Ascending aorta (tissue), 2 donors: ENCODE data around the gene TRIP4. TPM values are rescaled to one million over a fixed set of nuclear protein-coding genes. Genes with fewer than 3 reads are reported as not detected.
"Not testable (repeated sequence)": the region's sequence is repeated elsewhere in the genome, so short reads cannot be mapped to it uniquely, and the experiment has no call there.

Experiments
- DNase-seq, 2 donors: peaks; one replicate each; pipeline ENCODE4 v3.0.0-alpha.2; 2019; ENCODE audit warnings: low spot score in 2 of 2
- H3K27ac ChIP-seq, 2 donors: fragments of 200-600 bp; sonication (generic); one replicate each; pipeline ENCODE4 v1.5.1; 2016 to 2017; ENCODE audit warnings: mild to moderate bottlenecking in 1 of 2
- H3K27me3 ChIP-seq: fragments of 200-600 bp; sonication (generic); one replicate; pipeline ENCODE4 v1.5.1; 2017
- H3K36me3 ChIP-seq, 2 donors: fragments of 200-600 bp; sonication (generic); one replicate each; pipeline ENCODE4 v1.5.1; 2016
- H3K4me1 ChIP-seq, 2 donors: fragments of 200-600 bp; sonication (generic); one replicate each; pipeline ENCODE4 v1.5.1; 2016 to 2017; ENCODE audit warnings: mild to moderate bottlenecking in 1 of 2
- H3K4me3 ChIP-seq, 2 donors: fragments of 200-600 bp; sonication (generic); one replicate each; pipeline ENCODE4 v1.5.1; 2016 to 2017; ENCODE audit warnings: mild to moderate bottlenecking in 1 of 2
- H3K9me3 ChIP-seq, 2 donors: fragments of 200-600 bp; sonication (generic); one replicate each; pipeline ENCODE4 v1.5.1; 2016
- CTCF ChIP-seq, 3 experiments: fragments of 200-600 bp in 2 of 3; fragments of 450-650 bp in 1 of 3; sonication (generic) in 2 of 3; IDR thresholded peaks; one replicate each; pipeline ENCODE4 v1.5.1; 2016 to 2019; ENCODE audit warnings: antibody characterized with exemption in 3 of 3, mild to moderate bottlenecking in 1 of 3, moderate library complexity in 1 of 3
- intact Hi-C: fragments of 100-400 bp; cut with DNase I; formaldehyde crosslinking; loops from one replicate; pipeline ENCODE4 v1.15.1; 2023
- total RNA-seq: library from RNA; depleted of rRNA; stranded (reverse); fragments of >200 nt; gene quantifications from one replicate; pipeline ENCODE4 v1.1.0, GENCODE V29; 2016

TRIP4 gene
- total RNA-seq, 1 donor from 2014 or later: 5.6 TPM

GRCh38 chr15:64373360-64373759 lies 14.3 kb upstream of the TRIP4 start:
- DNase-seq: no peak
- Histone ChIP-seq H3K4me3 (no peak overlapping the region), H3K36me3 (no peaks in the 10 kb centered on the region), H3K27me3 (no peaks in the 10 kb centered on the region), H3K9me3 (no peaks in the 10 kb centered on the region), H3K27ac (no peak overlapping the region), H3K4me1 (no peaks in the 10 kb centered on the region)
- no peak for TF ChIP-seq CTCF (IDR thresholded peaks at IDR 0.05)
- intact Hi-C loops: no loop called here

GRCh38 chr15:64379216-64379960 lies 8.2 kb upstream of the TRIP4 start:
- intact Hi-C loops: no loop called here
- Histone ChIP-seq H3K36me3 (no peaks in the 10 kb centered on the region), H3K4me1 (peaks cover 0 to 6% of the 10 kb centered on the region in 2 donors), H3K27ac (no peak overlapping the region), H3K9me3 (no peaks in the 10 kb centered on the region), H3K27me3 (no peaks in the 10 kb centered on the region), H3K4me3 (no peak overlapping the region)
- DNase-seq: no peak
- TF ChIP-seq CTCF (IDR thresholded peaks at IDR 0.05): no peak

- H3K4me3 ChIP-seq: peak overlapping the region in 1 of 2 donors; percentile 68
- intact Hi-C loops: loop anchor here (10.0 kb wide), 1 partner anchor 285 kb away; the partner anchor contains the start of genes CIAO2A and SNX1
Measured at GRCh38 chr15:64380130-64380870, 7.3 kb upstream of the TRIP4 start.

GRCh38 chr15:64381000-64381751 lies 6.5 kb upstream of the TRIP4 start, which contains the start of gene PCLAF:
TSS of gene PCLAF (minus strand) at chr15:64381441. CDS start at chr15:64381371, 70 bp downstream.
- DNase-seq: peak; percentile 85 to 97
- Histone ChIP-seq H3K27ac (no peak within 1 kb of the TSS), H3K27me3 (no peaks in the 10 kb centered on the region), H3K4me1 (peaks cover 0 to 6% of the 10 kb centered on the region in 2 donors), H3K36me3 (no peaks in the 10 kb centered on the region), H3K4me3 (peak within 1 kb of the TSS; percentile 57 to 68), H3K9me3 (no peaks in the 10 kb centered on the region)
- intact Hi-C loops: loop anchor here (1.0 to 10.0 kb wide), 2 partner anchors 25 to 286 kb away; partner anchors contain the start of genes CIAO2A, CSNK1G1 and SNX1
- TF ChIP-seq CTCF (IDR thresholded peaks at IDR 0.05): no peak

More at GRCh38 chr15:64380130-64380870, 7.3 kb upstream of the TRIP4 start:
- H3K36me3 ChIP-seq, H3K27me3 ChIP-seq, H3K9me3 ChIP-seq, H3K4me1 ChIP-seq, H3K27ac ChIP-seq, DNase-seq: not testable (repeated sequence)

- H3K36me3 ChIP-seq: no peaks in the 10 kb centered on the region
- peaks cover 0 to 10% of the 10 kb centered on the region in 2 donors for H3K4me1 ChIP-seq
- H3K9me3 ChIP-seq: no peaks in the 10 kb centered on the region
- TF ChIP-seq CTCF (IDR thresholded peaks at IDR 0.05): no peak
- H3K4me3 ChIP-seq: no peak overlapping the region
- DNase-seq: no peak
- no peak overlapping the region for H3K27ac ChIP-seq
- H3K27me3 ChIP-seq: no peaks in the 10 kb centered on the region
- intact Hi-C loops: loop anchor here (10.0 kb wide), 1 partner anchor 289 kb away; the partner anchor contains the start of genes CIAO2A and SNX1
Measured at GRCh38 chr15:64383760-64384159, 3.9 kb upstream of the TRIP4 start.
